ENCODE measurements around the gene PDYN.

DNA sequence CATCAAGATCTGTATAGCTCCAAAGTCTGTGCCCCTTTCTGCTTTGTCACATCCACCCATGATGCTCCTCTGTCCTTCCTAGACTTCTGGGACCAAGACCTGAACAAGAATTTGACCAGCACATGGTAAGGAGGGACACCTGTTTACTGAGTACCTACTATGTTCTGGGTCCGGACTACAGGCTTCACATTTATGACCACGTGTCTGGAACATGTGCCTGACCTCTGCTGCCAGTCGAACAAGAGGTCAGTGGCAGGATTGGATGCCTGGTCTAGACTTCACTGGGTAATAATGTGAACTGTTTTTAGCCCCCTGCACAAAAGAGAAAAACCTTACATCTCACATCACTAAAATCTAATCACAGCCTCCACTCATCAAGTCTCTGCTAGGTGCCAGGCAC lies 7.3 kb upstream of the PDYN start:
- TF ChIP-seq CTCF (IDR thresholded peaks at IDR 0.05): no peak
- TF ChIP-seq POLR2AphosphoS5 (IDR thresholded peaks at IDR 0.05): no peak
- TF ChIP-seq POLR2A (IDR thresholded peaks at IDR 0.05; ENCODE audit: low read depth): no peak
- TF ChIP-seq EP300 (IDR thresholded peaks at IDR 0.05): no peak

All from esophagus muscularis mucosa (tissue), 4 donors.